ENCODE results near the gene SELENOM. TPM values are rescaled to one million over a fixed set of nuclear protein-coding genes. Genes with fewer than 3 reads are reported as not detected.

SELENOM gene
- total RNA-seq, 3 donors from 2014 or later = 22.3 to 286 (median 83.4) TPM

DNA sequence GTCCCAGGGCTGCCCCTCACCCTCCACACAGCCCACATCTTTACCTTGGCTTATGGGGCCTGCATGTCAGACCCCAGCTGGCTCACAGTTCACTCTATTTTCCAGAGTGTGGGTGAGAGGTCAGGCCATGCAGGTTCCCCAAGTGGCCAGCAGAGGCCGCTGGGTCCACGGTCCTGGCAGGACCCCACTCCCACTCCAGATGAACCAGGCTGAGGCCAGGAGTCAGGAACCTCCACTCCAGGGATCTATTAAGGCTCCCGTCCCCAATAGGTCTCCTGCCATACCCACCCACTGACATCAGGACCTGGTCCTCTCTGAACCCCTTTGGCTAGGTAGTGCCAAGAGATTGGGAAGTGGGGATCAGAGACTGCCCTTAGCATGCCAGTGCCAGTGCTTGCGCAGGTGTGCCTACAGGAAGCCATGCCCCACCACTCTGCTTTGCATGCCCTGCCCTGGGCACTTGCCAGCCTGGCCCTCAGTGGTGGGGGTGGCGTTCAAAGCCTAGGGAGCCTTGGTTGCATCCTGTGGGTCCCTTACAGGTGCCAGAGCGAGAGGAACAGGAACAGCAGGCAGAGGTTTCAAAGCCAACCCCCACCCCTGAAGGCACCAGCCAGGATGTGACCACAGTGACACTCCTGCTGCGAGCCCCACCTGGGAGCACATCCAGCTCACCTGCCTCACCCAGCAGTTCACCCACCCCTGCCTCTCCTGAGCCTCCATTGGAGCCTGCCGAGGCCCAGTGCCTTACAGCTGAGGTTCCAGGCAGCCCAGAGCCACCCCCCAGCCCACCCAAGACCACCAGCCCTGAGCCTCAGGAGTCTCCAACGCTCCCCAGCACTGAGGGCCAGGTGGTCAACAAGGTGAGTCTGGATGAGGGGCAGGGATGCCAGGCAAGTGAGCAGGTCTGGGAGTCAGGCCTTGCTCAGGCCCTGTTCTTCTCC is 17.9 kb downstream of the SELENOM start:
- peak in 2 of 3 donors; percentile 54 to 67 for DNase-seq
- peak; percentile 16 for ATAC-seq
- Histone ChIP-seq H3K4me3 (no peak overlapping the region), H3K4me1 (ENCODE audit: low read depth) (peaks cover 3% of the 10 kb centered on the region), H3K9me3 (no peaks in the 10 kb centered on the region), H3K36me3 (ENCODE audit: low read depth) (no peaks in the 10 kb centered on the region)
- intact Hi-C loops (cut with DNase I, micrococcal nuclease) = loop anchor here in 1 of 2 donors (5.0 kb wide), 1 partner anchor 142 kb away; no protein-coding TSS in a partner anchor
- TF ChIP-seq, protein P1, sequence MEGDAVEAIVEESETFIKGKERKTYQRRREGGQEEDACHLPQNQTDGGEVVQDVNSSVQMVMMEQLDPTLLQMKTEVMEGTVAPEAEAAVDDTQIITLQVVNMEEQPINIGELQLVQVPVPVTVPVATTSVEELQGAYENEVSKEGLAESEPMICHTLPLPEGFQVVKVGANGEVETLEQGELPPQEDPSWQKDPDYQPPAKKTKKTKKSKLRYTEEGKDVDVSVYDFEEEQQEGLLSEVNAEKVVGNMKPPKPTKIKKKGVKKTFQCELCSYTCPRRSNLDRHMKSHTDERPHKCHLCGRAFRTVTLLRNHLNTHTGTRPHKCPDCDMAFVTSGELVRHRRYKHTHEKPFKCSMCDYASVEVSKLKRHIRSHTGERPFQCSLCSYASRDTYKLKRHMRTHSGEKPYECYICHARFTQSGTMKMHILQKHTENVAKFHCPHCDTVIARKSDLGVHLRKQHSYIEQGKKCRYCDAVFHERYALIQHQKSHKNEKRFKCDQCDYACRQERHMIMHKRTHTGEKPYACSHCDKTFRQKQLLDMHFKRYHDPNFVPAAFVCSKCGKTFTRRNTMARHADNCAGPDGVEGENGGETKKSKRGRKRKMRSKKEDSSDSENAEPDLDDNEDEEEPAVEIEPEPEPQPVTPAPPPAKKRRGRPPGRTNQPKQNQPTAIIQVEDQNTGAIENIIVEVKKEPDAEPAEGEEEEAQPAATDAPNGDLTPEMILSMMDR (IDR thresholded peaks at IDR 0.05) = peak; percentile 73

DNA sequence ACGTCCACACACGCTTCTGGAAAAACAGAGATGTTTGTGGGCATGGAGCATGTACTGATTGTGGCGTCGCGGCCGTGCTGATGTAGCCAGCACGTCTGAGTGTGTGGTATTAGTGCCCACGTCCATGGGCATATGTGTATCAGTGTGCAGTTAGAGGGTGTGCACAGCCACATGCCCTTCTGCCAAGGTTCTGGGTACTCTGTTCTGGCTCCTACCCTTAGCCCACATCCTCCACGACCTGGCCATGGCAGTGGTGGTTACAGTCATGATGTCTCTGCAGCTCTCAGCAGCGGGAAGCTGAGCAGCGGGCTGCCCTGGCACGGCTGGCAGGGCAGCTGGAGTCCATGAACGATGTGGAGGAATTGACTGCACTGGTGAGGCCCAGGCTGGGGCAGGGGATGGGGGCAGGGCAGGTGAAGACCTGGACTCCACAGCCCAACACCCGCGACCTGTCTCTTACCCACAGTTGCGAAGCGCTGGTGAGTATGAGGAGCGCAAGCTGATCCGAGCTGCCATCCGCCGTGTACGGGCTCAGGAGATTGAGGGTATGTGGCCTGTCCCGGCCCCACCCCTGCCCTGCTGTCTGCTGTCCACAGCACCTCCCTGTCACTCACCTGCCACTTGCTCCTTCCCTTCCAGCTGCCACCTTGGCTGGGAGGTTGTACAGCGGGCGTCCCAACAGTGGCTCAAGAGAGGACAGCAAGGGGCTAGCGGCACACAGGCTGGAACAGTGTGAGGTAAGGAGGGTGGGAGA is 19.0 kb downstream of the SELENOM start:
- TF ChIP-seq, protein P1 (IDR thresholded peaks at IDR 0.05) = no peak
- ATAC-seq (no peak), DNase-seq (no peak)
- intact Hi-C loops (cut with DNase I, micrococcal nuclease) = loop anchor here in 1 of 2 donors (5.0 kb wide), 1 partner anchor 141 kb away; no protein-coding TSS in a partner anchor
- Histone ChIP-seq H3K4me1 (ENCODE audit: low read depth) (peaks cover 13% of the 10 kb centered on the region), H3K36me3 (ENCODE audit: low read depth) (no peaks in the 10 kb centered on the region), H3K4me3 (no peak overlapping the region), H3K9me3 (no peaks in the 10 kb centered on the region)

DNA sequence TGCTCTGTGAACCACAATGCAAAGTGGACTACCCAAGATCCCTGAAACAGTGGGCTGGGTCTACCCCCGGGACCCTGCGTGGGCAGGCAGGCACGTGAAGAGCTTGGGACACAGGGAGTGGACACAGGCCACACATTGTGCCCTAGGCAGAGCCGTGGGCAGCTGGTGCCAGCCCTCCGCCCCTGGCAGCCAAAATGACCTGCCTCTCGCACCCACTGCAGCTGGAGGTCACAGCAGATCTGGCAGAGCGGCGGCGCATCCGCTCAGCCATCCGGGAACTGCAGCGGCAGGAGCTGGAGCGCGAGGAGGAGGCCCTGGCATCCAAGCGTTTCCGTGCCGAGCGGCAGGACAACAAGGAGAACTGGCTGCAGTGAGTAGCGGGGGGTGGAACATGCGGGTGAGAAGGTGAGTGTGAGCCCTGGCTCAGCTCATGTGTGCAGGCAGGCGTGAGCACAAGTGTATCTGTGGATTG is 19.6 kb downstream of the SELENOM start:
- H3K9me3 ChIP-seq = no peaks in the 10 kb centered on the region
- TF ChIP-seq, protein P1 (IDR thresholded peaks at IDR 0.05) = no peak
- no peak for ATAC-seq
- H3K4me3 ChIP-seq = no peak overlapping the region
- peaks cover 19% of the 10 kb centered on the region for H3K4me1 ChIP-seq (ENCODE audit: low read depth)
- no peaks in the 10 kb centered on the region for H3K36me3 ChIP-seq (ENCODE audit: low read depth)
- intact Hi-C loops (cut with DNase I, micrococcal nuclease) = loop anchor here in 1 of 2 donors (5.0 kb wide), 1 partner anchor 140 kb away; no protein-coding TSS in a partner anchor
- no peak for DNase-seq

DNA sequence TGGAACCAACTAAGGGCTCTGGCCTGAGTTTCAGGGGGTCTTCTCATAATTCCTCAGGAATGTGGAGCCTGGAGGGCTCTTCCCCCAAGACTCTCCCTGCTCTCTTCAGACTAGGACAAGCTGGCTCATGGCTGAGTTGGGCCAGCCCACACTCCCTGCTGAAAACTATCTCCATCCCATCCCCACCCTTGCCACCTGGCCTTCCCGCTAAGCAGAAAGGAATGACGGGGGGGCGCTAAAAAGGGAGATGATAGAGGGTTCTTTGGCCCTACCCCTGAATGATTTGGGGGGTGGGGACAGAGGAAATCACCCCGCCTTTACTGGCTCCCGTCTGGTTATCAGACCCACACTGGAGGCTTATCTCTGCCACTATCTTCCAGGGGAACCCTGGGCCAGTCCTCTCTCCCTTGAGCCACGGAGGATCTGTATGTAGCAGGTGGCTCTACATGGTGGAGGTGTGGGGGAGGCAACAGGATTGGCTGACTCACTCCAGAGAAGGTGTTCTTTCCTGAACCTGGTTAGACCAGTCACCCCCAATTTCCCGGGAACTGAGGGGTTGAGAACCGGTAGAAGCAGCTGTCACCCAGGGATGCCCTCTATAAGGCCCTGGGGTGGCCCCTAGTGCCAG is 20.6 kb downstream of the SELENOM start:
- no peak overlapping the region for H3K4me3 ChIP-seq
- TF ChIP-seq, protein P1 (IDR thresholded peaks at IDR 0.05) = no peak
- intact Hi-C loops (cut with DNase I, micrococcal nuclease) = loop anchor here in 1 of 2 donors (5.0 kb wide), 1 partner anchor 140 kb away; no protein-coding TSS in a partner anchor
- H3K9me3 ChIP-seq = no peaks in the 10 kb centered on the region
- H3K36me3 ChIP-seq (ENCODE audit: low read depth) = no peaks in the 10 kb centered on the region
- DNase-seq (no peak), ATAC-seq (no peak)
- H3K4me1 ChIP-seq (ENCODE audit: low read depth) = peaks cover 25% of the 10 kb centered on the region

DNA sequence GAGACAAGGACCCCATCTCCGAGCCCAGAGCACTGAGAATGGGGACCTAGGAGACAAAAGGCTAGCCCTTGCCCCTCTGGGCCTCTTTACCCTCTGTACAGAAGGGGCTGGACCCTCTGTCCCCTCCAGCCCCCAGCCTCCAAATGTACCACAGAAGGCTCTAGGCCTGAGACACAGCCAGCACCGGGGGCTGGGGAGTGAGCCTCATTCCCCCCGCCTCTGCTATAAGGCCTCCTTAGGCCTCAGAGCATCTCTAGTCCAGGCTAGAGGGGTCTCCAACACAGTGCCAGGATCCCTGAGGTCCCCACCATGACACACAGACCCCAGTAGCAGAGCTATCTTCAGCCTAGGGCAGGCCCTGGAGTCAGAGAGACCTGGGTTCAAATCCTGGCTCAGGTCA is 21.4 kb downstream of the SELENOM start:
- intact Hi-C loops (cut with DNase I, micrococcal nuclease) = loop anchor here in 1 of 2 donors (5.0 kb wide), 1 partner anchor 139 kb away; no protein-coding TSS in a partner anchor
- Histone ChIP-seq H3K4me1 (ENCODE audit: low read depth) (peaks cover 25% of the 10 kb centered on the region), H3K9me3 (no peaks in the 10 kb centered on the region), H3K36me3 (ENCODE audit: low read depth) (no peaks in the 10 kb centered on the region), H3K4me3 (no peak overlapping the region)
- DNase-seq = peak in 1 of 3 donors; percentile 38
- TF ChIP-seq, protein P1 (IDR thresholded peaks at IDR 0.05) = no peak
- ATAC-seq = no peak

All from mucosa of descending colon (tissue), 3 donors.